DOHH2 (cell line): ENCODE data around the gene KATNIP.

ENCODE experiments used
- H3F3A ChIP-seq: fragments of 200-600 bp; sonication (generic), shearing (Covaris generic); 2 replicates; pipeline ENCODE4 v1.6.0; 2016; ENCODE audit warnings: antibody characterized with exemption, mild to moderate bottlenecking; ENCODE audit not compliant: control insufficient read depth, insufficient read depth
- H3K27ac ChIP-seq: fragments of 200-600 bp; sonication (generic); 2 replicates; pipeline ENCODE4 v1.5.1; 2014; ENCODE audit warnings: low read depth, mild to moderate bottlenecking, low read length, moderate library complexity
- H3K27me3 ChIP-seq: fragments of 200-600 bp; sonication (generic); 2 replicates; pipeline ENCODE4 v1.6.1; 2014; ENCODE audit warnings: mild to moderate bottlenecking, low read length, mixed read lengths; ENCODE audit not compliant: control insufficient read depth
- H3K36me3 ChIP-seq: fragments of 200-600 bp; sonication (generic); 2 replicates; pipeline ENCODE4 v1.6.1; 2014; ENCODE audit warnings: mild to moderate bottlenecking, low read length, moderate library complexity, mixed read lengths; ENCODE audit not compliant: control insufficient read depth
- H3K4me1 ChIP-seq: fragments of 200-600 bp; sonication (generic); 2 replicates; pipeline ENCODE4 v1.6.1; 2014; ENCODE audit warnings: mild to moderate bottlenecking, low read length, mixed read lengths; ENCODE audit not compliant: control insufficient read depth
- H3K4me2 ChIP-seq: fragments of 200-600 bp; sonication (generic); 2 replicates; pipeline ENCODE4 v1.6.0; 2014; ENCODE audit warnings: mild to moderate bottlenecking, low read length, moderate library complexity
- H3K4me3 ChIP-seq: fragments of 200-600 bp; sonication (generic); 2 replicates; pipeline ENCODE4 v1.5.1; 2014; ENCODE audit warnings: mild to moderate bottlenecking, low read length, mixed read lengths
- H3K79me2 ChIP-seq: fragments of 200-600 bp; sonication (generic); 2 replicates; pipeline ENCODE4 v1.6.1; 2014; ENCODE audit warnings: mild to moderate bottlenecking, low read length, mixed read lengths; ENCODE audit not compliant: control insufficient read depth
- H3K9me2 ChIP-seq: fragments of 200-600 bp; sonication (generic); replicated peaks from 2 replicates; pipeline ENCODE4 v1.6.1; 2014; ENCODE audit warnings: mild to moderate bottlenecking, low read length, mixed read lengths; ENCODE audit not compliant: control insufficient read depth
- H3K9me3 ChIP-seq: fragments of 200-600 bp; sonication (generic); 2 replicates; pipeline ENCODE4 v1.6.1; 2014; ENCODE audit warnings: antibody characterized with exemption, low read length, mixed read lengths; ENCODE audit not compliant: control insufficient read depth, insufficient read depth
- H4K20me1 ChIP-seq: fragments of 200-600 bp; sonication (generic); 2 replicates; pipeline ENCODE4 v1.6.0; 2014; ENCODE audit warnings: low read depth, mild to moderate bottlenecking, antibody characterized with exemption, low read length, moderate library complexity; ENCODE audit not compliant: control insufficient read depth, insufficient read depth
- CTCF ChIP-seq: fragments of 200-600 bp; sonication (generic); IDR thresholded peaks from one replicate; pipeline ENCODE4 v1.5.1; 2014; ENCODE audit warnings: antibody characterized with exemption, mild to moderate bottlenecking, low read depth, low read length; ENCODE audit not compliant: poor library complexity, severe bottlenecking
- EZH2phosphoT487 ChIP-seq: fragments of 200-600 bp; sonication (generic); IDR thresholded peaks from 2 replicates; pipeline ENCODE4 v1.6.1; 2017; ENCODE audit warnings: borderline replicate concordance, mild to moderate bottlenecking, antibody characterized with exemption, low read length, moderate library complexity, mixed read lengths

Gene KATNIP

DNA sequence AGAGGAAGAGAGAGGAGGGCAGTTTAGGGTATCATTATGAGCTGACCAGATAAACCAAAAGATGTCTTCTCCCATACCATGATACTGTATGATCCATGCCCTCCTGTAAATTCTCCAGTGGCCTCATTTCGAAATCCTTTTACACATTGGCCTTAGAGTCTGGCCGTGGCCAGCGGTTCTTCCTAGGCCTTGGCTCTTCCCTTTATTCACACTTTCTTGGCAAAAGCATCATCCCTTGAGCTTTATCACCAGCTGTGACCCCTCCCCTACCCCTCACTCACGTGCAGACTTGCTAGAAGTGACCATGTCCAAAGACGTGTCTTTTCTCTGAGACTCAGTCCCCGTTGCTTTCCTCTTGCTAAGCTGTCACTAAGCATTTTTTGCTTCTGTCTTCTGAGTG, 22.8 kb downstream of the KATNIP start:
- H3K4me1 ChIP-seq = no peaks in the 10 kb centered on the region
- no peak for TF ChIP-seq EZH2phosphoT487
- no peak for TF ChIP-seq CTCF
- H3K9me2 ChIP-seq = no peaks in the 10 kb centered on the region
- H3K4me3 ChIP-seq = no peak overlapping the region
- no peaks in the 10 kb centered on the region for H3K79me2 ChIP-seq
- H4K20me1 ChIP-seq = no peaks in the 10 kb centered on the region
- H3K27ac ChIP-seq = no peak overlapping the region
- H3K27me3 ChIP-seq = no peaks in the 10 kb centered on the region
- no peaks in the 10 kb centered on the region for H3K36me3 ChIP-seq
- no peak overlapping the region for H3K4me2 ChIP-seq
- no peaks in the 10 kb centered on the region for H3K9me3 ChIP-seq
- no peaks in the 10 kb centered on the region for H3F3A ChIP-seq

GRCh38 chr16:27576729-27577128, 26.8 kb downstream of the KATNIP start:
- Histone ChIP-seq H3F3A (no peaks in the 10 kb centered on the region), H3K36me3 (no peaks in the 10 kb centered on the region), H3K27ac (no peak overlapping the region), H4K20me1 (no peaks in the 10 kb centered on the region), H3K79me2 (no peaks in the 10 kb centered on the region), H3K4me3 (no peak overlapping the region), H3K9me3 (no peaks in the 10 kb centered on the region), H3K9me2 (no peaks in the 10 kb centered on the region), H3K27me3 (no peaks in the 10 kb centered on the region), H3K4me1 (no peaks in the 10 kb centered on the region), H3K4me2 (no peak overlapping the region)
- TF ChIP-seq CTCF (no peak), EZH2phosphoT487 (no peak)

DNA sequence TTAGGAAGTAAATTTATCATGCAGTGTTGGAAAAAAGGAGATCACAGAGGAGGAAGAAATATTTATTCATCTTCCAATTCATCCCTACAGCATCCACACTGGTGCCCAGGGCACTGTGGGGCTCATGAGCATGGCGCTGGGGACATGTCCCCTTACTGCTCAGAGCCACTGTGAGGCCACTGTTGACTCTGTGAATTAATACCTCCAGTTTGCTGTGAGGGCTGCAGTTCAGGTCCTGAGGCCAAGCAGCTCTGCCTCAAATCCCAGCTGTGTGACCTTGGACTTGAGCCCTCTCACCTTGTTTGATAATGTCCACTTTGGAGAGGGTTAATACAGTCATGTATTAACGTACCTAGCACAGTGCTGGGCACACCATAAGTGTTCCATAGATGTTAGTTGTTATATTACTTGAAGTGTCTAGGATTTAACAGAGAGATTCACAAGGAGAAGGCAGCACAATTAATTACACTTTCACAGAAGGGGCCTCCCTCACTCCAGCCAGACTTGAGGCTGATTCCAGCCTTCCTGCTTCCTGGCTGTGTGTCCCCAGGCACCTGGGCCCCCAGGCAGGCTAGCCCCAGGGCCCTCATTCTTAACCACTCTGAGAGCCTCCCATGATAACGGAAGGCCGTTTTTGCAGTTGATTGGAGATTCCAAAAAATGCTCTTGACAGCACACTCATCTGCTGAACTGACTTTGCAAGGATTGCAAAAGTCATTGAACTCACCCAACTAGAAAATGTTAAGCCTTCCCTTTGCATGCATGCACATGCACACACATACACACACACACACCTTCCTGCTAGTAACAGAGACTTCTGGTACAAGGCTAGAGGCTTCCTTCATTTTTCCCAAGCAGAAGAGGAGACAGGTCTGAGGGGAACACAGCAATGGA, 29.4 kb downstream of the KATNIP start:
- no peak overlapping the region for H3K4me3 ChIP-seq
- no peaks in the 10 kb centered on the region for H3K79me2 ChIP-seq
- no peak overlapping the region for H3K4me2 ChIP-seq
- TF ChIP-seq EZH2phosphoT487 = no peak
- no peak for TF ChIP-seq CTCF
- H4K20me1 ChIP-seq = no peaks in the 10 kb centered on the region
- H3K36me3 ChIP-seq = no peaks in the 10 kb centered on the region
- no peaks in the 10 kb centered on the region for H3K9me3 ChIP-seq
- H3K4me1 ChIP-seq = no peaks in the 10 kb centered on the region
- no peaks in the 10 kb centered on the region for H3K9me2 ChIP-seq
- no peaks in the 10 kb centered on the region for H3K27me3 ChIP-seq
- no peak overlapping the region for H3K27ac ChIP-seq
- no peaks in the 10 kb centered on the region for H3F3A ChIP-seq
